SH-SY5Y (cell line): Measurements from ENCODE around the gene LTB.

Experiments used
- GATA2 ChIP-seq: IDR thresholded peaks from 2 replicates; pipeline ENCODE4 v1.6.1; 2011; ENCODE audit warnings: mild to moderate bottlenecking, low read depth, low read length
- GATA3 ChIP-seq: IDR thresholded peaks from 2 replicates; pipeline ENCODE4 v1.6.1; 2011; ENCODE audit warnings: low read depth, mild to moderate bottlenecking, low read length, moderate library complexity

GRCh38 chr6:31568537-31568961, 13.7 kb downstream of the LTB start:
- TF ChIP-seq GATA2 (no peak), GATA3 (no peak)
